Measurements from ENCODE around the gene PRKCQ. TPM values are rescaled to one million over a fixed set of nuclear protein-coding genes. Genes with fewer than 3 reads are reported as not detected.

Gene PRKCQ
- total and polyA plus RNA-seq, 2 of the 4 experiments (the other 2 are of a cell fraction) = under 0.01 to 0.03 TPM

GRCh38 chr10:6576326-6576725 is 3.8 kb downstream of the PRKCQ start:
- no peak overlapping the region for H3K27ac ChIP-seq (ENCODE audit: insufficient read depth, low read length)
- H3K14ac ChIP-seq (replicated peaks; ENCODE audit: low read depth, low read length) = no peak overlapping the region
- no peak overlapping the region for H3K4me3 ChIP-seq (ENCODE audit: insufficient read depth, low read depth, low read length)
- no peak overlapping the region for H4K5ac ChIP-seq (ENCODE audit: low read depth, low read length)
- no peak overlapping the region for H2BK20ac ChIP-seq (ENCODE audit: low read depth, low read length)
- ChIA-PET POLR2A (ENCODE audit: unreplicated experiment) (no interaction called here), CTCF (no interaction called here)
- H3K79me1 ChIP-seq (ENCODE audit: low read depth in 1 of 2, low read length in 2 of 2) = no peaks in the 10 kb centered on the region
- in situ Hi-C loops (cut with MboI; ENCODE audit: low sequenced_read_pairs) = no loop called here
- no peak overlapping the region for H2BK120ac ChIP-seq (ENCODE audit: low read depth, low read length)
- no peak overlapping the region for H3K9ac ChIP-seq (ENCODE audit: low read depth, low read length)
- no TSS peak for BruUV-seq (replicated peaks)
- H3K9me3 ChIP-seq (ENCODE audit: control insufficient read depth, insufficient read depth, low read length) = no peaks in the 10 kb centered on the region
- H3K4me2 ChIP-seq (ENCODE audit: low read depth, low read length) = no peak overlapping the region
- H2BK15ac ChIP-seq (ENCODE audit: low read depth, low read length) = no peak overlapping the region
- intact Hi-C loops (cut with micrococcal nuclease) = no loop called here
- peaks cover 17% of the 10 kb centered on the region for H3K27me3 ChIP-seq (ENCODE audit: control insufficient read depth, insufficient read depth, low read length)
- no peaks in the 10 kb centered on the region for H3K36me3 ChIP-seq (ENCODE audit: control insufficient read depth, insufficient read depth, low read length)
- TF ChIP-seq RFX5 (IDR thresholded peaks at IDR 0.05; ENCODE audit: low read depth, low read length) (no peak), SMC3 (IDR thresholded peaks at IDR 0.05; ENCODE audit: low read depth, low read length) (no peak), BHLHE40 (IDR thresholded peaks at IDR 0.05; ENCODE audit: low read depth, low read length) (no peak), MXI1 (IDR thresholded peaks at IDR 0.05; ENCODE audit: borderline replicate concordance, low read depth, low read length) (no peak), RAD21 (IDR thresholded peaks at IDR 0.05; ENCODE audit: low read length) (no peak), RCOR1 (IDR thresholded peaks at IDR 0.05; ENCODE audit: insufficient replicate concordance, low read length) (no peak), USF2 (IDR thresholded peaks at IDR 0.05; ENCODE audit: low read depth, low read length) (no peak), CHD1 (IDR thresholded peaks at IDR 0.05; ENCODE audit: low read depth, low read length) (no peak), NFE2L2 (IDR thresholded peaks at IDR 0.05; ENCODE audit: low read depth, low read length) (no peak), MAFK (IDR thresholded peaks at IDR 0.05; ENCODE audit: low read depth, low read length) (no peak), MAZ (IDR thresholded peaks at IDR 0.05; ENCODE audit: borderline replicate concordance, low read depth, low read length) (no peak)
- TF ChIP-seq, protein P1, sequence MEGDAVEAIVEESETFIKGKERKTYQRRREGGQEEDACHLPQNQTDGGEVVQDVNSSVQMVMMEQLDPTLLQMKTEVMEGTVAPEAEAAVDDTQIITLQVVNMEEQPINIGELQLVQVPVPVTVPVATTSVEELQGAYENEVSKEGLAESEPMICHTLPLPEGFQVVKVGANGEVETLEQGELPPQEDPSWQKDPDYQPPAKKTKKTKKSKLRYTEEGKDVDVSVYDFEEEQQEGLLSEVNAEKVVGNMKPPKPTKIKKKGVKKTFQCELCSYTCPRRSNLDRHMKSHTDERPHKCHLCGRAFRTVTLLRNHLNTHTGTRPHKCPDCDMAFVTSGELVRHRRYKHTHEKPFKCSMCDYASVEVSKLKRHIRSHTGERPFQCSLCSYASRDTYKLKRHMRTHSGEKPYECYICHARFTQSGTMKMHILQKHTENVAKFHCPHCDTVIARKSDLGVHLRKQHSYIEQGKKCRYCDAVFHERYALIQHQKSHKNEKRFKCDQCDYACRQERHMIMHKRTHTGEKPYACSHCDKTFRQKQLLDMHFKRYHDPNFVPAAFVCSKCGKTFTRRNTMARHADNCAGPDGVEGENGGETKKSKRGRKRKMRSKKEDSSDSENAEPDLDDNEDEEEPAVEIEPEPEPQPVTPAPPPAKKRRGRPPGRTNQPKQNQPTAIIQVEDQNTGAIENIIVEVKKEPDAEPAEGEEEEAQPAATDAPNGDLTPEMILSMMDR (conservative IDR thresholded peaks at IDR 0.05; ENCODE audit: low read depth, low read length) = no peak
- dilution Hi-C loops (cut with HindIII; ENCODE audit: low sequenced_read_pairs, unreplicated experiment) = no loop called here
- no peak overlapping the region for H3K56ac ChIP-seq (ENCODE audit: extremely low read depth, insufficient read depth, low read length)
- H3K18ac ChIP-seq (ENCODE audit: low read depth, low read length) = no peak overlapping the region
- ATAC-seq (ENCODE audit: low read depth) = no peak
- H2BK5ac ChIP-seq (ENCODE audit: low read depth, low read length, poor library complexity, severe bottlenecking) = no peak overlapping the region
- H2AK9ac ChIP-seq (replicated peaks; ENCODE audit: low read depth, low read length, poor library complexity) = no peak overlapping the region
- no peaks in the 10 kb centered on the region; the same call in 1 of the 2 replicates for H3K9me1 ChIP-seq (ENCODE audit: insufficient read depth, low read length)
- H4K8ac ChIP-seq (ENCODE audit: low read depth in 2 of 2, low read length in 2 of 2) = no peak overlapping the region
- H4K20me1 ChIP-seq (ENCODE audit: insufficient read depth, low read length) = no peaks in the 10 kb centered on the region
- H3K4ac ChIP-seq (ENCODE audit: low read depth, low read length) = no peak overlapping the region
- WGBS, 2 experiments (ENCODE audit: extremely low coverage in 2 of 2, insufficient read length in 1 of 2) = 85% methylated on average over 3 of the region's 4 CpGs; no CpG with 5 or more reads in 1 of the 2 experiments
- no peak for DNase-seq
- H4K91ac ChIP-seq (ENCODE audit: insufficient read depth, low read depth, low read length) = no peak overlapping the region
- 0 out of 2 replicates have a peak, but pooled peaks cover 2% of the 10 kb centered on the region for H3K4me1 ChIP-seq (ENCODE audit: control insufficient read depth, insufficient read depth, low read length)
- no peak overlapping the region for H3K23ac ChIP-seq (ENCODE audit: low read depth, low read length)
- H2AK5ac ChIP-seq (ENCODE audit: low read depth, low read length) = no peak overlapping the region
- H2AFZ ChIP-seq (replicated peaks; ENCODE audit: low read length, poor library complexity) = no peak overlapping the region
